HepG2 (cell line): ENCODE results near the gene IZUMO2. TPM values are rescaled to one million over a fixed set of nuclear protein-coding genes. Genes with fewer than 3 reads are reported as not detected.

ENCODE experiments used
- ATF3 ChIP-seq: sonication (generic); formaldehyde crosslinking; IDR thresholded peaks from 2 replicates; pipeline ENCODE4 v1.4.0; 2020; ENCODE audit warnings: missing genetic modification reagents
- DNMT3B ChIP-seq: conservative IDR thresholded peaks from 2 replicates; pipeline ENCODE4 v1.6.1; 2016; ENCODE audit warnings: missing biosample characterization, control low read depth
- HDAC2 ChIP-seq: sonication (generic); formaldehyde crosslinking; IDR thresholded peaks from 2 replicates; pipeline ENCODE4 v1.4.0; 2020; ENCODE audit warnings: missing genetic modification reagents
- IKZF5 ChIP-seq: IDR thresholded peaks from 2 replicates; pipeline ENCODE4 v1.6.1; 2018; ENCODE audit warnings: missing genetic modification reagents, mild to moderate bottlenecking, missing compliant biosample characterization
- IRF1 ChIP-seq: sonication (generic); formaldehyde crosslinking; IDR thresholded peaks from 2 replicates; pipeline ENCODE4 v1.4.0; 2020; ENCODE audit warnings: low read depth, mild to moderate bottlenecking, missing genetic modification reagents
- JARID2 ChIP-seq: sonication (generic); formaldehyde crosslinking; IDR thresholded peaks from 2 replicates; pipeline ENCODE4 v1.8.1; 2023; ENCODE audit warnings: missing genetic modification reagents, inconsistent platforms; ENCODE audit not compliant: insufficient replicate concordance
- KDM6A ChIP-seq: IDR thresholded peaks from 2 replicates; pipeline ENCODE4 v1.6.1; 2016; ENCODE audit warnings: low read depth
- KLF15 ChIP-seq: sonication (generic); formaldehyde crosslinking; IDR thresholded peaks from 2 replicates; pipeline ENCODE4 v1.8.1; 2023; ENCODE audit warnings: borderline replicate concordance, mild to moderate bottlenecking, inconsistent platforms, missing genetic modification reagents, mixed read lengths
- MLX ChIP-seq: IDR thresholded peaks from 2 replicates; pipeline ENCODE4 v1.6.1; 2016
- MTF2 ChIP-seq: sonication (generic); formaldehyde crosslinking; IDR thresholded peaks from 2 replicates; pipeline ENCODE4 v1.5.0; 2020; ENCODE audit warnings: missing genetic modification reagents, borderline replicate concordance
- PRDM10 ChIP-seq: sonication (generic); formaldehyde crosslinking; IDR thresholded peaks from 2 replicates; pipeline ENCODE4 v1.4.0; 2020; ENCODE audit warnings: low read depth, missing genetic modification reagents
- SOX13 ChIP-seq, 3 experiments: fragments of 450-650 bp in 1 of 3; sonication (generic) in 1 of 3; formaldehyde crosslinking in 1 of 3; IDR thresholded peaks in 2 of 3; conservative IDR thresholded peaks in 1 of 3; 2 replicates each; pipeline versions ENCODE4 v1.5.0 to v1.6.1; 2016 to 2020; ENCODE audit warnings: antibody characterized with exemption in 1 of 3, mild to moderate bottlenecking in 1 of 3, missing compliant biosample characterization in 1 of 3, missing genetic modification reagents in 1 of 3, moderate library complexity in 1 of 3
- TCF12 ChIP-seq, 2 experiments: fragments of 450-650 bp in 1 of 2; sonication (generic) in 1 of 2; formaldehyde crosslinking in 1 of 2; IDR thresholded peaks; 2 replicates each; pipeline versions ENCODE4 v1.6.1 to v1.8.0; 2017 to 2022; ENCODE audit warnings: antibody characterized with exemption in 1 of 2, mild to moderate bottlenecking in 1 of 2, missing genetic modification reagents in 1 of 2, moderate library complexity in 1 of 2
- TGIF2 ChIP-seq: IDR thresholded peaks from 2 replicates; pipeline ENCODE4 v1.6.1; 2016; ENCODE audit warnings: control low read depth, missing compliant biosample characterization
- THAP8 ChIP-seq: sonication (generic); formaldehyde crosslinking; IDR thresholded peaks from 2 replicates; pipeline ENCODE4 v1.5.1; 2020; ENCODE audit warnings: missing genetic modification reagents, mild to moderate bottlenecking, borderline replicate concordance
- TRIM24 ChIP-seq: sonication (generic); formaldehyde crosslinking; IDR thresholded peaks from 2 replicates; pipeline ENCODE4 v1.8.0; 2022; ENCODE audit warnings: mild to moderate bottlenecking, missing genetic modification reagents
- ZBTB20 ChIP-seq: sonication (generic); formaldehyde crosslinking; IDR thresholded peaks from 2 replicates; pipeline ENCODE4 v1.8.1; 2023; ENCODE audit warnings: missing genetic modification reagents, low read depth, mild to moderate bottlenecking, borderline replicate concordance
- ZNF10 ChIP-seq: sonication (generic); formaldehyde crosslinking; IDR thresholded peaks from 2 replicates; pipeline ENCODE4 v1.4.0; 2020; ENCODE audit warnings: mild to moderate bottlenecking, low read depth, missing genetic modification reagents, borderline replicate concordance
- ZNF20 ChIP-seq: sonication (generic); formaldehyde crosslinking; IDR thresholded peaks from 2 replicates; pipeline ENCODE4 v1.4.0; 2020; ENCODE audit warnings: mild to moderate bottlenecking, moderate library complexity, missing genetic modification reagents
- ZNF224 ChIP-seq: sonication (generic); formaldehyde crosslinking; IDR thresholded peaks from 2 replicates; pipeline ENCODE4 v1.5.0; 2020; ENCODE audit warnings: mild to moderate bottlenecking, missing genetic modification reagents
- ZNF3 ChIP-seq: IDR thresholded peaks from 2 replicates; pipeline ENCODE4 v1.7.0; 2017; ENCODE audit warnings: inconsistent platforms
- polyA plus RNA-seq, 8 experiments: library from polyadenylated mRNA; depleted of rRNA in 3 of 8; stranded (reverse) in 7 of 8; unstranded in 1 of 8; fragments of >200 nt; fragmentation: Illumina TruSeq in 4 of 8; extraction: Trizol in 4 of 8; gene quantifications; 2 replicates each; pipeline versions ENCODE4 v1.2.1 to v1.2.3, GENCODE V29; 2011 to 2016; ENCODE audit warnings: low read depth in 4 of 8, missing spikeins in 1 of 8, mixed read lengths in 1 of 8; ENCODE audit not compliant: insufficient read depth in 1 of 8
- total RNA-seq, 5 experiments: library from RNA; depleted of rRNA; stranded (reverse); fragments of >200 nt; fragmentation: Illumina TruSeq; extraction: Trizol; gene quantifications; 2 replicates each; pipeline ENCODE4 v1.2.3, GENCODE V29; 2016; ENCODE audit warnings: low read depth in 1 of 5

Gene IZUMO2
- total and polyA plus RNA-seq, 2 of the 13 experiments (the other 11 are each of a cell fraction or from before 2014, with no cell fraction given) = not detected

GRCh38 chr19:50204811-50205675 lies 42.0 kb upstream of the IZUMO2 start (continued):
- no peak for TF ChIP-seq IKZF5
- TF ChIP-seq PRDM10 = no peak
- TF ChIP-seq ZNF20 (CRISPR knock-in tag) = no peak
- TF ChIP-seq MTF2 (CRISPR knock-in tag) = no peak
- TF ChIP-seq TRIM24 (CRISPR knock-in tag) = no peak
- TF ChIP-seq TCF12 (IDR thresholded peaks at IDR 0.05) = no peak
- TF ChIP-seq TCF12 (CRISPR knock-in tag; IDR thresholded peaks at IDR 0.05) = no peak
- no peak for TF ChIP-seq KDM6A (CRISPR knock-in tag)
- no peak for TF ChIP-seq MLX
- no peak for TF ChIP-seq JARID2 (CRISPR knock-in tag)
- no peak for TF ChIP-seq IRF1 (CRISPR knock-in tag)
- TF ChIP-seq ZNF3 = 0 out of 2 replicates have a peak, but pooled peaks have one; percentile 22
- no peak for TF ChIP-seq DNMT3B (CRISPR knock-in tag)
- no peak for TF ChIP-seq TGIF2 (CRISPR knock-in tag)
- no peak for TF ChIP-seq HDAC2 (CRISPR knock-in tag)
- 0 out of 2 replicates have a peak, but pooled peaks have one; percentile 19 for TF ChIP-seq ATF3 (CRISPR knock-in tag)
- TF ChIP-seq KLF15 = no peak
- TF ChIP-seq ZBTB20 (CRISPR knock-in tag) = no peak
- no peak for TF ChIP-seq THAP8 (CRISPR knock-in tag)
- TF ChIP-seq SOX13 (IDR thresholded peaks at IDR 0.05) = no peak
- TF ChIP-seq SOX13 (CRISPR knock-in tag; conservative IDR thresholded peaks at IDR 0.05 in 1 of 2, IDR thresholded peaks at IDR 0.05 in 1 of 2) = no peak; a peak in 1 of 4 replicates
- no peak for TF ChIP-seq ZNF10 (CRISPR knock-in tag)
- no peak for TF ChIP-seq ZNF224 (CRISPR knock-in tag)
